ENCODE results near the gene MRAS.
"Not testable (repeated sequence)": the region's sequence is repeated elsewhere in the genome, so short reads cannot be mapped to it uniquely, and the experiment has no call there.

The MRAS gene

GRCh38 chr3:138394156-138394555, 45.8 kb downstream of the MRAS start:
- no peak for DNase-seq

- no peak for DNase-seq
Measured at GRCh38 chr3:138394686-138395085, 46.3 kb downstream of the MRAS start.

GRCh38 chr3:138395865-138396751, 47.7 kb downstream of the MRAS start:
- DNase-seq: no peak

GRCh38 chr3:138396752-138397410, 48.5 kb downstream of the MRAS start:
- DNase-seq: no peak

- DNase-seq: peak; percentile 16
Measured at GRCh38 chr3:138397983-138398382, 49.6 kb downstream of the MRAS start.

- DNase-seq: no peak
Measured at GRCh38 chr3:138398791-138399575, 50.6 kb downstream of the MRAS start.

GRCh38 chr3:138399766-138400165, 51.4 kb downstream of the MRAS start:
- DNase-seq: no peak

- DNase-seq: no peak
Measured at GRCh38 chr3:138400651-138401070, 52.3 kb downstream of the MRAS start.

GRCh38 chr3:138401834-138402233, 53.5 kb downstream of the MRAS start:
- no peak for DNase-seq

- DNase-seq: no peak
Measured at GRCh38 chr3:138404121-138404520, 55.7 kb downstream of the MRAS start.

GRCh38 chr3:138405001-138405400, 56.6 kb downstream of the MRAS start:
- DNase-seq: no peak

GRCh38 chr3:138405486-138405885, 57.1 kb downstream of the MRAS start:
- no peak for DNase-seq

- DNase-seq: no peak
Measured at GRCh38 chr3:138406606-138407005, 58.2 kb downstream of the MRAS start.

GRCh38 chr3:138407236-138407907, 59.0 kb downstream of the MRAS start:
- DNase-seq: no peak

GRCh38 chr3:138408751-138409570, 60.6 kb downstream of the MRAS start:
- DNase-seq: peak; percentile 54

GRCh38 chr3:138412821-138413551, 64.6 kb downstream of the MRAS start:
- DNase-seq: peak; percentile 86

GRCh38 chr3:138416236-138416635, 67.9 kb downstream of the MRAS start:
- DNase-seq: not testable (repeated sequence)

- DNase-seq: peak; percentile 81
Measured at GRCh38 chr3:138417559-138417982, 69.2 kb downstream of the MRAS start.

- DNase-seq: no peak
Measured at GRCh38 chr3:138418601-138419206, 70.3 kb downstream of the MRAS start.

GRCh38 chr3:138423316-138423715, 74.9 kb downstream of the MRAS start:
- no peak for DNase-seq

- DNase-seq: no peak
Measured at GRCh38 chr3:138424323-138424722, 75.9 kb downstream of the MRAS start.
